ENCODE results near the gene DPM3.
"Not testable (repeated sequence)": the region's sequence is repeated elsewhere in the genome, so short reads cannot be mapped to it uniquely, and the experiment has no call there.

Gene DPM3

DNA sequence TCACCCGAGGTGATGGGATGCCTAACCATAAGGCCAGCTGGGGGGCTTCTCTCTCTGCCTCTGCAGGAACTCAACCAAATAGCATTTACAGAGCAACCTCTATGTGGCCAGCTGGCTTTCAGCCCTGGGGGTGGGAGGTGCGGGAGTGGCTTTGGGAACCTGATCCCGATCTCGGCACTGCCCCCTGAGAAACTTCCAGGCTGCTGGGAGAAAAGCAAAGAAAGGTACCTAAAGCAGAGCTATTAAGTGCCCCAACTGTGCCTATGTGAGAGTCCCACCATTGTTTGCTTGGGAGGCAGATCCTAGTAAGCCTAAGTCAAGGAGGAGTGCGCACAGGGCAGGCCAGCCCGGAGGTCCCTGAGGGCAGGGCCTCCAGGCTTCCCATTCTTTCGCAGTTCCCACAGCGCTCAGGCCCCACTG lies 25.7 kb upstream of the DPM3 start:
- TF ChIP-seq L3MBTL2 (conservative IDR thresholded peaks at IDR 0.05) (no peak), CTBP1 (IDR thresholded peaks at IDR 0.05; ENCODE audit: borderline replicate concordance) (no peak), SP1 (IDR thresholded peaks at IDR 0.05) (no peak), NFRKB (IDR thresholded peaks at IDR 0.05) (no peak), BHLHE40 (IDR thresholded peaks at IDR 0.05; ENCODE audit: borderline replicate concordance) (no peak), ARNT (IDR thresholded peaks at IDR 0.05) (no peak), ZNF384 (IDR thresholded peaks at IDR 0.05) (no peak)
- TF ChIP-seq, protein P1, sequence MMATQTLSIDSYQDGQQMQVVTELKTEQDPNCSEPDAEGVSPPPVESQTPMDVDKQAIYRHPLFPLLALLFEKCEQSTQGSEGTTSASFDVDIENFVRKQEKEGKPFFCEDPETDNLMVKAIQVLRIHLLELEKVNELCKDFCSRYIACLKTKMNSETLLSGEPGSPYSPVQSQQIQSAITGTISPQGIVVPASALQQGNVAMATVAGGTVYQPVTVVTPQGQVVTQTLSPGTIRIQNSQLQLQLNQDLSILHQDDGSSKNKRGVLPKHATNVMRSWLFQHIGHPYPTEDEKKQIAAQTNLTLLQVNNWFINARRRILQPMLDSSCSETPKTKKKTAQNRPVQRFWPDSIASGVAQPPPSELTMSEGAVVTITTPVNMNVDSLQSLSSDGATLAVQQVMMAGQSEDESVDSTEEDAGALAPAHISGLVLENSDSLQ (IDR thresholded peaks at IDR 0.05), result no peak
- peak; percentile 6 for DNase-seq (ENCODE audit: extremely low spot score)
- ChIA-PET CTCF (interaction anchor here (1.4 to 3.9 kb wide), 3 partner anchors 28 to 80 kb away, joined by 3 to 89 read pairs (median 23); no protein-coding TSS in a partner anchor), POLR2A (interaction anchor here (1.0 to 2.5 kb wide), 2 partner anchors 30 to 81 kb away, joined by 3 to 16 read pairs; partner anchors contain the start of gene SLC50A1)

DNA sequence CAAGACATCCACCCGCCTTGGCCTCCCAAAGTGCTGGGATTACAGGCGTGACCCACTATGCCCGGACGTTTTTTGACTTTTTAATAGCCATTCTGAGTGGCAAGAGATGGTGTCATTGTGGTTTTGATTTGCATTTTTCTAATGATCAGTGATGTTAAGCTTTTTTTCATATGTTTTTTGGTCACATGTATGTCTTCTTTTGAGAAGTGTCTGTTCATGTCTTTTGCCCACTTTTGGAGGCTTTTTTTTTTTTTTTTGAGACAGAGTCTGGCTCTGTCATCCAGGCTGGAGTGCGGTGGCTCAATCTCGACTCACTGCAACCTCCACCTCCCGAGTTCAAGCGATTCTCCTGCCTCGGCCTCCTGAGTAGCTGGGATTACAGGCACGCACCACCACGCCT lies 24.3 kb upstream of the DPM3 start:
- POLR2A ChIA-PET; DNase-seq (ENCODE audit: extremely low spot score): not testable (repeated sequence)
- CTCF ChIA-PET, result interaction anchor here (3.9 kb wide), 1 partner anchor 79 kb away, joined by 23 read pairs; no protein-coding TSS in a partner anchor

DNA sequence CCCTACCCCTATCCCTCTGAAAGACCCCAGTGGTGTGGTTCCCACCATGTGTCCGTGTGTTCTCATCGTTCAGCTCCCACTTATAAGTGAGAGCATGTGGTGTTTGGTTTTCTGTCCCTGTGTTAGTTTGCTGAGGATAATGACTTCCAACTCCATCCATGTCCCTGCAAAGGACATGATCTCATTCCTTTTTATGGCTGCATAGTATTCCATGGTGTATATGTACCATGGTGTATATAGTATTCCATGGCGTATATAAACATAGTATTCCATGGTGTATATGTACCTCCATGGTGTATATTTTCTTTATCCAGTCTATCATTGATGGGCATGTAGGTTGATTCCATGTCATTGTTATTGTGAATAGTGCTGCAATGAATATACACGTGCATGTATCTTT lies 23.5 kb upstream of the DPM3 start:
- ChIA-PET CTCF (interaction anchor here (1.9 kb wide), 1 partner anchor 9 kb away, joined by 8 read pairs; the partner anchor contains the start of gene KRTCAP2), POLR2A (interaction anchor here (0.9 kb wide), 1 partner anchor 9 kb away, joined by 3 read pairs; the partner anchor contains the start of gene KRTCAP2)
- not testable (repeated sequence) for DNase-seq (ENCODE audit: extremely low spot score)

DNA sequence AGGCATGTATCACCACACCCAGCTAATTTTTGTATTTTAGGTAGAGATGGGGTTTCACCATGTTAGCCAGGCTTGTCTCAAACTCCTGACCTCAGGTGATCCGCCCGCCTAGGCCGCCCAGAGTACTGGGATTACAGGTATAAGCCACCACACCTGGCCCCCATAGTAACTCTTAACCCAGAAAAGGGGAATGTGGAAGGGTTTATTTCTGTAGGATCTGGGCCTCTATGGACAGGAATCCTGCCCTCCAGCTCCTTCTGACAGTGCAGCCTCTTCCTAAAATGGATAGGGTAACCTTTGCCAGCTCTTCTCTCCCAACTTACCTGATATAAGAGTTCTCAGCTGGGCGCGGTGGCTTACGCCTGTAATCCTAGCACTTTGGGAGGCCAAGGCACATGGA lies 22.3 kb upstream of the DPM3 start:
- DNase-seq (ENCODE audit: extremely low spot score), result not testable (repeated sequence)
- ChIA-PET CTCF (interaction anchor here (0.7 to 1.9 kb wide), 4 partner anchors 10 to 401 kb away, joined by 4 to 8 read pairs (median 5); partner anchors contain the start of gene KRTCAP2), POLR2A (interaction anchor here (1.0 kb wide), 1 partner anchor 67 kb away, joined by 3 read pairs; no protein-coding TSS in a partner anchor)

DNA sequence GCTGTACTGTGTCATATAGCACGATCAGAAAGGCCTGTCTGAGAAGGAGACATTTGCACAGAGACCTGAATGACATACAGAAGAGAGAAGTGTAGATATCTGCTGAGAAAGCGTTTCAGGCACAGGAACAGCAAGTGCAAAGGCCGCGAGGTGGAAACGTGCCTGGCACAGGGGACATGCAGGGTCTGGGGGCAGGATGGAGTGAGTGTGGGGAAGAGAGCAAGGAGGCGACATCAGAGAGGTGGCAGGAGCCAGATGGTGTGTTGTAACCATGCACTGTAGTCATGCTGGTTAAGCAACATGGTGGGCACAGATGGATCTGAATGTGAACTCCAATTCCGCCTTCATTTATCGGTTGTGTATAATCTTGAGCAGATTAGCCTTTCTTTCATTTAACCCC lies 19.8 kb upstream of the DPM3 start:
- DNase-seq (ENCODE audit: extremely low spot score), result peak; percentile 3
- ChIA-PET POLR2A (interaction anchor here (0.7 to 1.0 kb wide), 2 partner anchors 28 to 33 kb away, joined by 3 to 4 read pairs; no protein-coding TSS in a partner anchor), CTCF (no interaction called here)
- no peak for TF ChIP-seq FOXM1 (IDR thresholded peaks at IDR 0.05; ENCODE audit: borderline replicate concordance)
- TF ChIP-seq, protein P1 (IDR thresholded peaks at IDR 0.05), result no peak
- no peak for TF ChIP-seq BHLHE40 (IDR thresholded peaks at IDR 0.05; ENCODE audit: borderline replicate concordance)
- no peak for TF ChIP-seq TARDBP (IDR thresholded peaks at IDR 0.05)
- no peak for TF ChIP-seq NFRKB (IDR thresholded peaks at IDR 0.05)
- TF ChIP-seq SUZ12 (IDR thresholded peaks at IDR 0.05), result no peak
- no peak for TF ChIP-seq FOXK2 (IDR thresholded peaks at IDR 0.05)
- TF ChIP-seq SP1 (IDR thresholded peaks at IDR 0.05), result no peak
- TF ChIP-seq L3MBTL2 (conservative IDR thresholded peaks at IDR 0.05), result no peak
- no peak for TF ChIP-seq FOXA1 (IDR thresholded peaks at IDR 0.05)
- no peak for TF ChIP-seq ZNF384 (IDR thresholded peaks at IDR 0.05)

DNA sequence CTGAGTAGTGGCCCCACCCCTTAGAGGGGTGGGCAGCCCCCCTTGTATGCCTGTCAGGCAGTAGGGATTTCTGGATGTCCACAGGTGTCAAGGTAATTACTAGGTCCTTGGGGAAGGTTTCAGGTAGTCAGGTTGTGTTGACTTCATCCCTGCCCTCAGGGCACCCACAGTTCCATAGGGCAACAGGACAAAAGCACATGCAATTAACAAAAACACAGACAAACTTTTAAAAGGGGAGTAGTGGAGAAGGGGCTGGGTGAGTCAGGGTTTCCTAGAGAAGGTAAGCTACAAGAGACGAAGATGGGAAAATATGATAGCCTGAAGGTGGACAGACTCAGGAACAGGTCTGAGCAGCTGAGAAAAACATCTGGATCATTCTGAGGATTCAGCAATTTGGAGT lies 18.7 kb upstream of the DPM3 start:
- POLR2A ChIA-PET, result no interaction called here
- TF ChIP-seq ZNF384 (IDR thresholded peaks at IDR 0.05) (no peak), SUZ12 (IDR thresholded peaks at IDR 0.05) (no peak), HDGF (IDR thresholded peaks at IDR 0.05; ENCODE audit: borderline replicate concordance) (no peak), FOXA1 (IDR thresholded peaks at IDR 0.05) (no peak), FOXK2 (IDR thresholded peaks at IDR 0.05) (no peak), SP1 (IDR thresholded peaks at IDR 0.05) (no peak), L3MBTL2 (conservative IDR thresholded peaks at IDR 0.05) (no peak), ARNT (IDR thresholded peaks at IDR 0.05) (no peak), ELF4 (IDR thresholded peaks at IDR 0.05) (no peak), BHLHE40 (IDR thresholded peaks at IDR 0.05; ENCODE audit: borderline replicate concordance) (no peak)
- DNase-seq (ENCODE audit: extremely low spot score), result peak; percentile 4
- CTCF ChIA-PET, result no interaction called here

DNA sequence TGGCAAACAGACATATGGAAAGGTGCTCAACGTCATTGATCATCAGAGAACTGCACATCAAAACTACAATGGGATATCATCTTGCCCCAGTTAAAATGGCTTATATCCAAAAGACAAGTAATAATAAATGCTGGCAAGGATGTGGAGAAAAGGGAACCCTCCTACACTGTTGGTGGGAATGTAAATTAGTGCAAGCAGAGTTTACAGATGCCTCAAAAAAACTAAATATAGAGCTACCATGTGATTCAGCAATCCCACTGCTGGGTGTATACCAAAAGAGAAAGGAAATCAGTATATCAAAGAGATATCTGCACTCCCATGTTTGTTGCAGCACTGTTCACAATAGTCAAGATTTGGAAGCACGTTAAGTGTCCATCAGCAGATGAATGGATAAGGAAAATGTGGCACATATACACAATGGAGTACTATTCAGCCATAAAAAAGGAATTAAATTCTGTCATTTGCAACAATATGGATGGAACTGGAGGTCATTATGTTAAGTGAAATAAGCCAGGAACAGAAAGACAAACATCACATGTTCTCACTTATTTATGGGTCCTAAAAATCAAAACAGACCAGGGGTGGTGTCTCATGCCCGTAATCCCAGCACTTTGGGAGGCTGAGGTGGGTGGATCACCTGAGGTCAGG lies 15.8 kb upstream of the DPM3 start:
- CTCF ChIA-PET, result interaction anchor here (0.6 to 1.3 kb wide), 3 partner anchors 11 to 86 kb away, joined by 3 to 7 read pairs (median 3); partner anchors contain the start of gene KRTCAP2
- DNase-seq (ENCODE audit: extremely low spot score); POLR2A ChIA-PET: not testable (repeated sequence)

DNA sequence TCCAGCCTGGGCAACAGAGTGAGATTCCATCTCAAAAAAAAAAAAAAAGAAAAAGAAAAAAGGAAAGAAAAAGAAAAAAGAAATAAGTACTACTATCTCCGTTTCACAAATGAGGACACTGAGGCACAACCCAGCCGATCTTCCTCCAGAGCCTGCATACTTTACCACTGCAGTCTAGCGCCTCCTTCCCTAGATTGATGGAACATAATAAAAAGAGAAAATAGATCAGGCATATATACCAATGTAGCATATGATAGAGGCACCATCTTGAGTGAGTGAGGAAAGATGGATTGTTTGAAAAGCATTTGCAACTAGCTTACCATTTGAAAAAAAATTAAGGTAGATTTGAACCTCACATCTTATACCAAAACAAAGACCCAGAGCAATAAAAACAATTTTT lies 5.2 kb upstream of the DPM3 start:
- TF ChIP-seq HDGF (IDR thresholded peaks at IDR 0.05; ENCODE audit: borderline replicate concordance) (no peak), BHLHE40 (IDR thresholded peaks at IDR 0.05; ENCODE audit: borderline replicate concordance) (no peak), FOXM1 (IDR thresholded peaks at IDR 0.05; ENCODE audit: borderline replicate concordance) (no peak), CTBP1 (IDR thresholded peaks at IDR 0.05; ENCODE audit: borderline replicate concordance) (no peak), L3MBTL2 (conservative IDR thresholded peaks at IDR 0.05) (no peak), LEF1 (IDR thresholded peaks at IDR 0.05; ENCODE audit: borderline replicate concordance) (no peak), SP1 (IDR thresholded peaks at IDR 0.05) (no peak), ARNT (IDR thresholded peaks at IDR 0.05) (no peak)
- TF ChIP-seq, protein P1 (IDR thresholded peaks at IDR 0.05), result no peak
- DNase-seq (ENCODE audit: extremely low spot score), result no peak
- ChIA-PET CTCF (interaction anchor here (0.6 to 1.0 kb wide), 4 partner anchors 22 to 667 kb away, joined by 3 read pairs; no protein-coding TSS in a partner anchor), POLR2A (interaction anchor here (0.5 to 1.9 kb wide), 3 partner anchors 10 to 33 kb away, joined by 3 to 8 read pairs (median 3); partner anchors contain the start of genes KRTCAP2 and SLC50A1)
